WTC11 (cell line): ENCODE data around the gene RPL31. TPM values are rescaled to one million over a fixed set of nuclear protein-coding genes. Genes with fewer than 3 reads are reported as not detected.

Experiments used
- ATAC-seq: fragments of 200-7000 bp; cut with Tn5 transposase; 2 replicates; pipeline ENCODE4 v1.10.0; 2021; ENCODE audit warnings: mild to moderate bottlenecking, moderate library complexity
- CTCF ChIA-PET: fragments of 300-600 bp; sonication (Branson Sonifier 250); formaldehyde crosslinking; loops from one replicate; lab custom pipeline; 2021; ENCODE audit warnings: antibody characterized with exemption; lab: Charles Lee
- POLR2A ChIA-PET: fragments of 350-600 bp; sonication (Branson Sonifier 250); formaldehyde crosslinking; loops from one replicate; lab custom pipeline; 2021; ENCODE audit warnings: antibody characterized with exemption; lab: Charles Lee
- DNase-seq: peaks from one replicate; pipeline ENCODE4 v3.0.0; 2021; ENCODE audit warnings: low spot score
- H3K27ac Mint-ChIP-seq: 2 replicates; pipeline ENCODE4 v1.8.0; 2021; ENCODE audit warnings: mixed read lengths
- H3K27me3 Mint-ChIP-seq: 2 replicates; pipeline ENCODE4 v1.8.0; 2021; ENCODE audit warnings: low read depth, mild to moderate bottlenecking, moderate library complexity, mixed read lengths
- H3K36me3 Mint-ChIP-seq: 2 replicates; pipeline ENCODE4 v1.8.0; 2021; ENCODE audit warnings: mixed read lengths
- H3K4me1 Mint-ChIP-seq: 2 replicates; pipeline ENCODE4 v1.8.0; 2022; ENCODE audit warnings: mixed read lengths
- H3K4me3 Mint-ChIP-seq: 2 replicates; pipeline ENCODE4 v1.8.0; 2021; ENCODE audit warnings: mild to moderate bottlenecking, moderate library complexity, mixed read lengths
- H3K9me3 Mint-ChIP-seq: 2 replicates; pipeline ENCODE4 v1.8.0; 2021; ENCODE audit warnings: mixed read lengths
- CDX4 ChIP-seq: fragments of 250-450 bp; sonication (Bioruptor Pico); IDR thresholded peaks from 2 replicates; pipeline ENCODE4 v1.9.0; 2021; ENCODE audit warnings: moderate library complexity, mild to moderate bottlenecking, inconsistent platforms, borderline replicate concordance
- FOXJ3 ChIP-seq: sonication (generic); formaldehyde crosslinking; IDR thresholded peaks from 2 replicates; pipeline ENCODE4 v1.9.0; 2021; ENCODE audit warnings: missing genetic modification reagents, mild to moderate bottlenecking, borderline replicate concordance
- FOXK1 ChIP-seq: sonication (generic); formaldehyde crosslinking; IDR thresholded peaks from 2 replicates; pipeline ENCODE4 v1.8.0; 2022; ENCODE audit warnings: mild to moderate bottlenecking, moderate library complexity, missing genetic modification reagents
- GABPB1 ChIP-seq: sonication (generic); formaldehyde crosslinking; IDR thresholded peaks from 2 replicates; pipeline ENCODE4 v1.8.1; 2023; ENCODE audit warnings: mild to moderate bottlenecking, missing genetic modification reagents
- GRHL2 ChIP-seq: fragments of 250-450 bp; sonication (Bioruptor Pico); IDR thresholded peaks from 2 replicates; pipeline ENCODE4 v1.8.0; 2022; ENCODE audit warnings: mild to moderate bottlenecking, moderate library complexity; ENCODE audit not compliant: insufficient replicate concordance, severe bottlenecking
- JAZF1 ChIP-seq: fragments of 250-450 bp; sonication (Bioruptor Pico); IDR thresholded peaks from 2 replicates; pipeline ENCODE4 v1.9.0; 2021; ENCODE audit warnings: moderate library complexity, mild to moderate bottlenecking, inconsistent platforms
- JUN ChIP-seq: sonication (generic); formaldehyde crosslinking; IDR thresholded peaks from 2 replicates; pipeline ENCODE4 v1.8.0; 2023; ENCODE audit warnings: mild to moderate bottlenecking, missing genetic modification reagents
- KAT7 ChIP-seq: sonication (generic); formaldehyde crosslinking; IDR thresholded peaks from 2 replicates; pipeline ENCODE4 v1.8.1; 2023; ENCODE audit warnings: missing genetic modification reagents, mild to moderate bottlenecking, borderline replicate concordance
- OVOL2 ChIP-seq: fragments of 250-450 bp; sonication (Bioruptor Pico); IDR thresholded peaks from 2 replicates; pipeline ENCODE4 v1.9.0; 2021; ENCODE audit warnings: mild to moderate bottlenecking, borderline replicate concordance
- TP53 ChIP-seq: sonication (generic); formaldehyde crosslinking; IDR thresholded peaks from 2 replicates; pipeline ENCODE4 v1.8.1; 2023; ENCODE audit warnings: mild to moderate bottlenecking, missing genetic modification reagents
- USF1 ChIP-seq: sonication (generic); formaldehyde crosslinking; IDR thresholded peaks from 2 replicates; pipeline ENCODE4 v1.8.0; 2022; ENCODE audit warnings: mild to moderate bottlenecking, missing genetic modification reagents
- ZNF219 ChIP-seq: sonication (generic); formaldehyde crosslinking; IDR thresholded peaks from 2 replicates; pipeline ENCODE4 v1.8.0; 2023; ENCODE audit warnings: missing genetic modification reagents, mild to moderate bottlenecking, borderline replicate concordance
- ZNF396 ChIP-seq: fragments of 250-450 bp; sonication (Bioruptor Pico); IDR thresholded peaks from 2 replicates; pipeline ENCODE4 v1.8.0; 2021; ENCODE audit warnings: mild to moderate bottlenecking, moderate library complexity, borderline replicate concordance
- ZNF416 ChIP-seq: fragments of 250-450 bp; sonication (Bioruptor Pico); IDR thresholded peaks from 2 replicates; pipeline ENCODE4 v1.9.0; 2021; ENCODE audit warnings: mild to moderate bottlenecking, inconsistent platforms
- ZNF512 ChIP-seq: sonication (generic); formaldehyde crosslinking; IDR thresholded peaks from 2 replicates; pipeline ENCODE4 v1.8.1; 2022; ENCODE audit warnings: missing genetic modification reagents, borderline replicate concordance
- total RNA-seq: library from RNA; stranded (reverse); gene quantifications from 3 replicates; pipeline ENCODE4 v1.2.3, GENCODE V29; 2021
- TF ChIP-seq, protein P1 (sequence below): sonication (generic); formaldehyde crosslinking; IDR thresholded peaks from 2 replicates; pipeline ENCODE4 v1.8.0; 2023; ENCODE audit warnings: missing genetic modification reagents, mild to moderate bottlenecking, borderline replicate concordance
- TF ChIP-seq, protein P2 (sequence below): fragments of 250-450 bp; sonication (Bioruptor Pico); IDR thresholded peaks from 2 replicates; pipeline ENCODE4 v1.8.0; 2021; ENCODE audit warnings: mild to moderate bottlenecking
- TF ChIP-seq, protein P3 (sequence below): sonication (generic); formaldehyde crosslinking; IDR thresholded peaks from 2 replicates; pipeline ENCODE4 v1.8.1; 2022; ENCODE audit warnings: low read depth, mild to moderate bottlenecking, moderate library complexity, missing genetic modification reagents, borderline replicate concordance
- TF ChIP-seq, protein P4 (sequence below): sonication (generic); formaldehyde crosslinking; IDR thresholded peaks from 2 replicates; pipeline ENCODE4 v1.8.1; 2023; ENCODE audit warnings: mild to moderate bottlenecking, missing genetic modification reagents, moderate library complexity
- TF ChIP-seq, protein P5 (sequence below): fragments of 250-450 bp; sonication (Bioruptor Pico); IDR thresholded peaks from 2 replicates; pipeline ENCODE4 v1.9.0; 2021; ENCODE audit warnings: mild to moderate bottlenecking
- TF ChIP-seq, protein P6 (sequence below): sonication (generic); formaldehyde crosslinking; IDR thresholded peaks from 2 replicates; pipeline ENCODE4 v1.8.1; 2022; ENCODE audit warnings: mild to moderate bottlenecking, missing genetic modification reagents, moderate library complexity, borderline replicate concordance

The RPL31 gene
- total RNA-seq, 1 experiment from 2014 or later: 1,590 TPM

DNA sequence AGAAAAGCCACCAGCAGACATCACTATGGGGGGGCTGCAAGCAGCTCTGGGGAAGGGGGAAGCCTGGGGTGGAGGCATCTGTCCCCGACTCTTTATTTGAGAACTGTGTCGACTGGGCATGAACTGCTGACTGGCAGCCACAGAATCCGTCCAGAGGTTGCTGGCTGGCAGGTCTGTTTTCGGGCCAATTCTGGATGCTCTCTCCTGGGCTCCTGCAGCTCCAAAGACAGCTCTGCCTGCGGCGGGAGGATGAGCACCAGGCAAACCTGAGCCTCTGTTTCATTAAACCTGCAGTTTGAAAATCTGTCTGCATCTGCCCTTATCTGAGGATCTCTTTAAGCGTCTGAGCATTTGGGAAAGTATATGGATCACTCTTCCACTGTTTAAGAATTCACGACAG lies 34.4 kb upstream of the RPL31 start (continued):
- TF ChIP-seq, protein P1, sequence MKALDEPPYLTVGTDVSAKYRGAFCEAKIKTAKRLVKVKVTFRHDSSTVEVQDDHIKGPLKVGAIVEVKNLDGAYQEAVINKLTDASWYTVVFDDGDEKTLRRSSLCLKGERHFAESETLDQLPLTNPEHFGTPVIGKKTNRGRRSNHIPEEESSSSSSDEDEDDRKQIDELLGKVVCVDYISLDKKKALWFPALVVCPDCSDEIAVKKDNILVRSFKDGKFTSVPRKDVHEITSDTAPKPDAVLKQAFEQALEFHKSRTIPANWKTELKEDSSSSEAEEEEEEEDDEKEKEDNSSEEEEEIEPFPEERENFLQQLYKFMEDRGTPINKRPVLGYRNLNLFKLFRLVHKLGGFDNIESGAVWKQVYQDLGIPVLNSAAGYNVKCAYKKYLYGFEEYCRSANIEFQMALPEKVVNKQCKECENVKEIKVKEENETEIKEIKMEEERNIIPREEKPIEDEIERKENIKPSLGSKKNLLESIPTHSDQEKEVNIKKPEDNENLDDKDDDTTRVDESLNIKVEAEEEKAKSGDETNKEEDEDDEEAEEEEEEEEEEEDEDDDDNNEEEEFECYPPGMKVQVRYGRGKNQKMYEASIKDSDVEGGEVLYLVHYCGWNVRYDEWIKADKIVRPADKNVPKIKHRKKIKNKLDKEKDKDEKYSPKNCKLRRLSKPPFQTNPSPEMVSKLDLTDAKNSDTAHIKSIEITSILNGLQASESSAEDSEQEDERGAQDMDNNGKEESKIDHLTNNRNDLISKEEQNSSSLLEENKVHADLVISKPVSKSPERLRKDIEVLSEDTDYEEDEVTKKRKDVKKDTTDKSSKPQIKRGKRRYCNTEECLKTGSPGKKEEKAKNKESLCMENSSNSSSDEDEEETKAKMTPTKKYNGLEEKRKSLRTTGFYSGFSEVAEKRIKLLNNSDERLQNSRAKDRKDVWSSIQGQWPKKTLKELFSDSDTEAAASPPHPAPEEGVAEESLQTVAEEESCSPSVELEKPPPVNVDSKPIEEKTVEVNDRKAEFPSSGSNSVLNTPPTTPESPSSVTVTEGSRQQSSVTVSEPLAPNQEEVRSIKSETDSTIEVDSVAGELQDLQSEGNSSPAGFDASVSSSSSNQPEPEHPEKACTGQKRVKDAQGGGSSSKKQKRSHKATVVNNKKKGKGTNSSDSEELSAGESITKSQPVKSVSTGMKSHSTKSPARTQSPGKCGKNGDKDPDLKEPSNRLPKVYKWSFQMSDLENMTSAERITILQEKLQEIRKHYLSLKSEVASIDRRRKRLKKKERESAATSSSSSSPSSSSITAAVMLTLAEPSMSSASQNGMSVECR (CRISPR knock-in tag): no peak
- TF ChIP-seq KAT7 (CRISPR knock-in tag): no peak
- TF ChIP-seq GABPB1 (CRISPR knock-in tag): no peak
- TF ChIP-seq ZNF512 (CRISPR knock-in tag): no peak
- TF ChIP-seq, protein P2, sequence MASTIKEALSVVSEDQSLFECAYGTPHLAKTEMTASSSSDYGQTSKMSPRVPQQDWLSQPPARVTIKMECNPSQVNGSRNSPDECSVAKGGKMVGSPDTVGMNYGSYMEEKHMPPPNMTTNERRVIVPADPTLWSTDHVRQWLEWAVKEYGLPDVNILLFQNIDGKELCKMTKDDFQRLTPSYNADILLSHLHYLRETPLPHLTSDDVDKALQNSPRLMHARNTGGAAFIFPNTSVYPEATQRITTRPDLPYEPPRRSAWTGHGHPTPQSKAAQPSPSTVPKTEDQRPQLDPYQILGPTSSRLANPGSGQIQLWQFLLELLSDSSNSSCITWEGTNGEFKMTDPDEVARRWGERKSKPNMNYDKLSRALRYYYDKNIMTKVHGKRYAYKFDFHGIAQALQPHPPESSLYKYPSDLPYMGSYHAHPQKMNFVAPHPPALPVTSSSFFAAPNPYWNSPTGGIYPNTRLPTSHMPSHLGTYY (CRISPR knock-in tag): no peak
- TF ChIP-seq, protein P3, sequence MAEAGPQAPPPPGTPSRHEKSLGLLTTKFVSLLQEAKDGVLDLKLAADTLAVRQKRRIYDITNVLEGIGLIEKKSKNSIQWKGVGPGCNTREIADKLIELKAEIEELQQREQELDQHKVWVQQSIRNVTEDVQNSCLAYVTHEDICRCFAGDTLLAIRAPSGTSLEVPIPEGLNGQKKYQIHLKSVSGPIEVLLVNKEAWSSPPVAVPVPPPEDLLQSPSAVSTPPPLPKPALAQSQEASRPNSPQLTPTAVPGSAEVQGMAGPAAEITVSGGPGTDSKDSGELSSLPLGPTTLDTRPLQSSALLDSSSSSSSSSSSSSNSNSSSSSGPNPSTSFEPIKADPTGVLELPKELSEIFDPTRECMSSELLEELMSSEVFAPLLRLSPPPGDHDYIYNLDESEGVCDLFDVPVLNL (CRISPR knock-in tag): no peak

DNA sequence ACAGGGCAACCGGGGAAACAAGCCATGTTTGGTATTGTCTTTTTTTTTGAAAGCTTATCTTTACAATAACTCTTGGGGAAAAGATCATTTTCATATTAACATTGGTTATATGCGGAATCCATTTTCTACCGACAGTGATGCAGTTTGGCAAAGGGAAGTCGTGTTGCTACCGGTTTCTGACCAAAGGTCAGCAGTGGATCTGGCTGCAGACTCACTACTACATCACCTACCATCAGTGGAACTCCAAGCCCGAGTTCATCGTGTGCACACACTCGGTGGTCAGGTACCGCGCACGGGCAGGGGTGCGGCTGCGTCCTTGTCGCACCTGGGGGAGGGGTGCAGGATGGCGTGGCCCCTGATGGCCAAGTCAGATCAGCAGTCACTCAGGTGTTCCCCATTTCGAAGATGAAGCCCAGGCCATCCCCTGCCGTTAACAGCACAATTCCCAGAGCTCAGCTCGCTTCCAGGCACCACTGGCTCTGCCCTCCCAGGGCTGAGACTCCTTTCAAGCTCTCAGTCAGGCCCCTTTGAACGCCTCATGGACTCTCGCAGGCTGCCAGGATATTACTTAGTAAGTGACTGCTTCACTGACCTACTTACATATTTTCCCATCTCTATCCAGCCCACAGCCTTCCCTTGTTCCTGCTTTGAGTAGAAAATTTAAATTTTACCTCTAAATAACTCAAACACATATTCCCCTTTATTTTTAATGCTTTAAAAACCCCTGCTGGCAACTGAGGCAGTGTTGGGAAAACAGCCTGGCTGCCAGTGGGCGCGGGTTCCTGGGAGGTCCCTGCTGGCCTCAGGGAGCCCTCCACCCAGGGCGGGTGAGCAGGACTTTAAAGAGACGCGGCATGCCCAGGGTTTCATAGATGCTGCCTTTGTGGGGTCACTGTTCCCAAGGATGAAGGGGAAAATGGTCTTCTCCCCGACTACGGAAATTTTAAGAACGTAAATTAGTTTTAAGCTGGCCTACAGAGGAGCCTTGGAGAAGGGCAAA lies 33.6 kb upstream of the RPL31 start:
- DNase-seq: no peak
- no peak for ATAC-seq
- Mint-ChIP-seq H3K9me3 (no peaks in the 10 kb centered on the region), H3K27ac (no peak overlapping the region), H3K4me3 (no peak overlapping the region), H3K4me1 (peaks cover 3% of the 10 kb centered on the region; the same call in 1 of the 2 replicates), H3K36me3 (no peaks in the 10 kb centered on the region), H3K27me3 (no peaks in the 10 kb centered on the region)
- ChIA-PET CTCF (no interaction called here), POLR2A (no interaction called here)
- no peak for TF ChIP-seq GABPB1 (CRISPR knock-in tag)
- no peak for TF ChIP-seq ZNF396 (CRISPR knock-in tag)
- TF ChIP-seq ZNF416: no peak
- no peak for TF ChIP-seq ZNF219 (CRISPR knock-in tag)
- TF ChIP-seq, protein P4, sequence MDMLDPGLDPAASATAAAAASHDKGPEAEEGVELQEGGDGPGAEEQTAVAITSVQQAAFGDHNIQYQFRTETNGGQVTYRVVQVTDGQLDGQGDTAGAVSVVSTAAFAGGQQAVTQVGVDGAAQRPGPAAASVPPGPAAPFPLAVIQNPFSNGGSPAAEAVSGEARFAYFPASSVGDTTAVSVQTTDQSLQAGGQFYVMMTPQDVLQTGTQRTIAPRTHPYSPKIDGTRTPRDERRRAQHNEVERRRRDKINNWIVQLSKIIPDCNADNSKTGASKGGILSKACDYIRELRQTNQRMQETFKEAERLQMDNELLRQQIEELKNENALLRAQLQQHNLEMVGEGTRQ (CRISPR knock-in tag): no peak
- TF ChIP-seq, protein P5, sequence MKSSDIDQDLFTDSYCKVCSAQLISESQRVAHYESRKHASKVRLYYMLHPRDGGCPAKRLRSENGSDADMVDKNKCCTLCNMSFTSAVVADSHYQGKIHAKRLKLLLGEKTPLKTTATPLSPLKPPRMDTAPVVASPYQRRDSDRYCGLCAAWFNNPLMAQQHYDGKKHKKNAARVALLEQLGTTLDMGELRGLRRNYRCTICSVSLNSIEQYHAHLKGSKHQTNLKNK (CRISPR knock-in tag): no peak
- TF ChIP-seq USF1 (CRISPR knock-in tag): no peak
- TF ChIP-seq JUN (CRISPR knock-in tag): no peak
- TF ChIP-seq, protein P6, sequence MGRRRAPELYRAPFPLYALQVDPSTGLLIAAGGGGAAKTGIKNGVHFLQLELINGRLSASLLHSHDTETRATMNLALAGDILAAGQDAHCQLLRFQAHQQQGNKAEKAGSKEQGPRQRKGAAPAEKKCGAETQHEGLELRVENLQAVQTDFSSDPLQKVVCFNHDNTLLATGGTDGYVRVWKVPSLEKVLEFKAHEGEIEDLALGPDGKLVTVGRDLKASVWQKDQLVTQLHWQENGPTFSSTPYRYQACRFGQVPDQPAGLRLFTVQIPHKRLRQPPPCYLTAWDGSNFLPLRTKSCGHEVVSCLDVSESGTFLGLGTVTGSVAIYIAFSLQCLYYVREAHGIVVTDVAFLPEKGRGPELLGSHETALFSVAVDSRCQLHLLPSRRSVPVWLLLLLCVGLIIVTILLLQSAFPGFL: no peak
- no peak for TF ChIP-seq FOXJ3 (CRISPR knock-in tag)
- TF ChIP-seq FOXK1: no peak
- TF ChIP-seq GRHL2 (CRISPR knock-in tag): no peak
- TF ChIP-seq TP53 (CRISPR knock-in tag): no peak
- no peak for TF ChIP-seq OVOL2 (CRISPR knock-in tag)
- TF ChIP-seq CDX4 (CRISPR knock-in tag): no peak
- TF ChIP-seq JAZF1: no peak
